Measurements from ENCODE around the gene PITPNC1.

DNA sequence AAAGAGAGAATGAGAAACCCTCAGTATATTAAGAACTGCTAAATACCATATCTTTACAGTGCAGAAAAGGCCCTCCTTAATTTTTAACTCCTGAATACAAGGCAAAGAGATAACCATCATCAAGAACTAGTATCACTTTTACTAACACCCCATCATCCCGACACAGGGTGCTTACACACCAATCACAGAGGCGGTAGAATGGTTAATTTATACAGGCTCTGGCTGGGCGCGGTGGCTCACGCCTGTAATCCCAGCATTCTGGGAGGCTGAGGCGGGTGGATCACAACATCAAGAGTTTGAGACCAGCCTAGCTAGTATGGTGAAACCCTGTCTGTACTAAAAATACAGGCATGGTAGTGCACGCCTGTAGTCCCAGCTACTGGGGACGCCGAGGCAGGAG, 14.9 kb upstream of the PITPNC1 start:
- TF ChIP-seq POLR2AphosphoS5 (IDR thresholded peaks at IDR 0.05) = no peak
- TF ChIP-seq, protein P1, sequence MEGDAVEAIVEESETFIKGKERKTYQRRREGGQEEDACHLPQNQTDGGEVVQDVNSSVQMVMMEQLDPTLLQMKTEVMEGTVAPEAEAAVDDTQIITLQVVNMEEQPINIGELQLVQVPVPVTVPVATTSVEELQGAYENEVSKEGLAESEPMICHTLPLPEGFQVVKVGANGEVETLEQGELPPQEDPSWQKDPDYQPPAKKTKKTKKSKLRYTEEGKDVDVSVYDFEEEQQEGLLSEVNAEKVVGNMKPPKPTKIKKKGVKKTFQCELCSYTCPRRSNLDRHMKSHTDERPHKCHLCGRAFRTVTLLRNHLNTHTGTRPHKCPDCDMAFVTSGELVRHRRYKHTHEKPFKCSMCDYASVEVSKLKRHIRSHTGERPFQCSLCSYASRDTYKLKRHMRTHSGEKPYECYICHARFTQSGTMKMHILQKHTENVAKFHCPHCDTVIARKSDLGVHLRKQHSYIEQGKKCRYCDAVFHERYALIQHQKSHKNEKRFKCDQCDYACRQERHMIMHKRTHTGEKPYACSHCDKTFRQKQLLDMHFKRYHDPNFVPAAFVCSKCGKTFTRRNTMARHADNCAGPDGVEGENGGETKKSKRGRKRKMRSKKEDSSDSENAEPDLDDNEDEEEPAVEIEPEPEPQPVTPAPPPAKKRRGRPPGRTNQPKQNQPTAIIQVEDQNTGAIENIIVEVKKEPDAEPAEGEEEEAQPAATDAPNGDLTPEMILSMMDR (IDR thresholded peaks at IDR 0.05) = no peak
- TF ChIP-seq POLR2A (IDR thresholded peaks at IDR 0.05; ENCODE audit: low read depth) = no peak

Data from esophagus muscularis mucosa (tissue), 3 donors.